Neural cell (in vitro differentiated cells): ENCODE results near the gene BTN2A1. TPM values are rescaled to one million over a fixed set of nuclear protein-coding genes. Genes with fewer than 3 reads are reported as not detected.
"Not testable (repeated sequence)": the region's sequence is repeated elsewhere in the genome, so short reads cannot be mapped to it uniquely, and the experiment has no call there.

Source experiments
- H2AFZ ChIP-seq: fragments of 200-600, 300-800 bp; sonication (generic), shearing (Covaris generic); 2 replicates; pipeline ENCODE4 v1.6.0; 2014; ENCODE audit warnings: low read depth, mild to moderate bottlenecking, antibody characterized with exemption, low read length, moderate library complexity
- H3F3A ChIP-seq: fragments of 200-600 bp; shearing (Covaris generic); 2 replicates; pipeline ENCODE4 v1.6.1; 2016; ENCODE audit warnings: mild to moderate bottlenecking, moderate library complexity, mixed read lengths, antibody characterized with exemption, low read length; ENCODE audit not compliant: insufficient read depth, poor library complexity, severe bottlenecking
- H3K27ac ChIP-seq: fragments of 200-600, 300-800 bp; sonication (generic), shearing (Covaris generic); 2 replicates; pipeline ENCODE4 v1.5.1; 2014; ENCODE audit warnings: mild to moderate bottlenecking, low read length, moderate library complexity
- H3K27me3 ChIP-seq: fragments of 300-800, 200-600 bp; sonication (generic), shearing (Covaris generic); 2 replicates; pipeline ENCODE4 v1.6.0; 2014; ENCODE audit warnings: mild to moderate bottlenecking, low read depth, low read length, moderate library complexity; ENCODE audit not compliant: insufficient read depth
- H3K36me3 ChIP-seq: fragments of 300-800, 200-600 bp; sonication (generic), shearing (Covaris generic); 2 replicates; pipeline ENCODE4 v1.5.1; 2014; ENCODE audit warnings: mild to moderate bottlenecking, antibody characterized with exemption, low read length, moderate library complexity; ENCODE audit not compliant: insufficient read depth
- H3K4me2 ChIP-seq: fragments of 300-800, 200-600 bp; sonication (generic), shearing (Covaris generic); 2 replicates; pipeline ENCODE4 v1.6.0; 2014; ENCODE audit warnings: mild to moderate bottlenecking, low read length
- H3K4me3 ChIP-seq: fragments of 300-800, 200-600 bp; sonication (generic), shearing (Covaris generic); 2 replicates; pipeline ENCODE4 v1.5.1; 2014; ENCODE audit warnings: mild to moderate bottlenecking, low read length, moderate library complexity
- H3K79me2 ChIP-seq: fragments of 200-600 bp; shearing (Covaris generic); replicated peaks from 2 replicates; pipeline ENCODE4 v1.6.0; 2014; ENCODE audit warnings: mild to moderate bottlenecking, low read length, moderate library complexity; ENCODE audit not compliant: insufficient read depth
- H3K9ac ChIP-seq: fragments of 300-800, 200-600 bp; sonication (generic), shearing (Covaris generic); 2 replicates; pipeline ENCODE4 v1.6.1; 2016; ENCODE audit warnings: mild to moderate bottlenecking, low read length, mixed read lengths
- H3K9me2 ChIP-seq: fragments of 200-600 bp; shearing (Covaris generic); 2 replicates; pipeline ENCODE4 v1.6.1; 2016; ENCODE audit warnings: mild to moderate bottlenecking, low read length, mixed read lengths; ENCODE audit not compliant: insufficient read depth
- H3K9me3 ChIP-seq: fragments of 200-600, 300-800 bp; sonication (generic), shearing (Covaris generic); 2 replicates; pipeline ENCODE4 v1.6.1; 2016; ENCODE audit warnings: mild to moderate bottlenecking, mixed run types, low read length, moderate library complexity, mixed read lengths
- H4K20me1 ChIP-seq: fragments of 200-600 bp; shearing (Covaris generic); 2 replicates; pipeline ENCODE4 v1.6.1; 2016; ENCODE audit warnings: mild to moderate bottlenecking, mixed run types; ENCODE audit not compliant: insufficient read depth
- EP300 ChIP-seq: fragments of 450-650 bp; conservative IDR thresholded peaks from 2 replicates; pipeline ENCODE4 v1.6.1; 2014; ENCODE audit warnings: antibody characterized with exemption, mild to moderate bottlenecking, moderate library complexity; ENCODE audit not compliant: poor library complexity, severe bottlenecking
- EZH2 ChIP-seq: fragments of 200-600, 300-800 bp; shearing (Covaris generic), sonication (generic); IDR thresholded peaks from 2 replicates; pipeline ENCODE4 v1.6.1; 2014; ENCODE audit warnings: antibody characterized with exemption, low read length, borderline replicate concordance, mild to moderate bottlenecking; ENCODE audit not compliant: insufficient read depth, poor library complexity, severe bottlenecking
- MXI1 ChIP-seq: fragments of 450-650 bp; conservative IDR thresholded peaks from 2 replicates; pipeline ENCODE4 v1.6.1; 2014; ENCODE audit warnings: antibody characterized with exemption, mild to moderate bottlenecking; ENCODE audit not compliant: poor library complexity, severe bottlenecking
- SMC3 ChIP-seq: fragments of 450-650 bp; conservative IDR thresholded peaks from 2 replicates; pipeline ENCODE4 v1.6.1; 2014; ENCODE audit warnings: antibody characterized with exemption, mild to moderate bottlenecking, moderate library complexity; ENCODE audit not compliant: poor library complexity
- TAF1 ChIP-seq: IDR thresholded peaks from 2 replicates; pipeline ENCODE4 v1.6.1; 2012; ENCODE audit warnings: low read depth
- polyA plus RNA-seq: library from polyadenylated mRNA; depleted of rRNA; stranded (reverse); fragments of >200 nt; gene quantifications from 2 replicates; pipeline ENCODE4 v1.2.3, GENCODE V29; 2014
- TF ChIP-seq, protein P1 (sequence below): IDR thresholded peaks from 2 replicates; pipeline ENCODE4 v1.6.1; 2012; ENCODE audit warnings: borderline replicate concordance
- TF ChIP-seq, protein P2 (sequence below): fragments of 450-650 bp; IDR thresholded peaks from 2 replicates; pipeline ENCODE4 v1.5.1; 2014; ENCODE audit warnings: antibody characterized with exemption, mild to moderate bottlenecking, moderate library complexity; ENCODE audit not compliant: poor library complexity, severe bottlenecking

The BTN2A1 gene
- polyA plus RNA-seq, 1 donor from 2014 or later, result 33.8 TPM

DNA sequence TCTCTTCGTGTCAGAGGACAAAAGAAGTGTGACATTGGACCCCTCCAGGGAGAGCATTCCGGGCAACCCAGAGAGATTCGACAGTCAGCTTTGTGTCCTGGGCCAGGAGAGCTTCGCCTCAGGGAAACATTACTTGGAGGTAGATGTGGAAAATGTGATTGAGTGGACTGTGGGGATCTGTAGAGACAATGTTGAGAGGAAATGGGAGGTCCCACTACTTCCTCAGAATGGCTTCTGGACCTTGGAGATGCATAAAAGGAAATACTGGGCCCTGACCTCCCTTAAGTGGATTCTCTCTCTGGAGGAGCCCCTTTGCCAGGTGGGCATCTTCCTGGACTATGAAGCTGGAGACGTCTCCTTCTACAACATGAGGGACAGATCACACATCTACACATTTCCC, 27.0 kb upstream of the BTN2A1 start (continued):
- TF ChIP-seq SMC3, result no peak

DNA sequence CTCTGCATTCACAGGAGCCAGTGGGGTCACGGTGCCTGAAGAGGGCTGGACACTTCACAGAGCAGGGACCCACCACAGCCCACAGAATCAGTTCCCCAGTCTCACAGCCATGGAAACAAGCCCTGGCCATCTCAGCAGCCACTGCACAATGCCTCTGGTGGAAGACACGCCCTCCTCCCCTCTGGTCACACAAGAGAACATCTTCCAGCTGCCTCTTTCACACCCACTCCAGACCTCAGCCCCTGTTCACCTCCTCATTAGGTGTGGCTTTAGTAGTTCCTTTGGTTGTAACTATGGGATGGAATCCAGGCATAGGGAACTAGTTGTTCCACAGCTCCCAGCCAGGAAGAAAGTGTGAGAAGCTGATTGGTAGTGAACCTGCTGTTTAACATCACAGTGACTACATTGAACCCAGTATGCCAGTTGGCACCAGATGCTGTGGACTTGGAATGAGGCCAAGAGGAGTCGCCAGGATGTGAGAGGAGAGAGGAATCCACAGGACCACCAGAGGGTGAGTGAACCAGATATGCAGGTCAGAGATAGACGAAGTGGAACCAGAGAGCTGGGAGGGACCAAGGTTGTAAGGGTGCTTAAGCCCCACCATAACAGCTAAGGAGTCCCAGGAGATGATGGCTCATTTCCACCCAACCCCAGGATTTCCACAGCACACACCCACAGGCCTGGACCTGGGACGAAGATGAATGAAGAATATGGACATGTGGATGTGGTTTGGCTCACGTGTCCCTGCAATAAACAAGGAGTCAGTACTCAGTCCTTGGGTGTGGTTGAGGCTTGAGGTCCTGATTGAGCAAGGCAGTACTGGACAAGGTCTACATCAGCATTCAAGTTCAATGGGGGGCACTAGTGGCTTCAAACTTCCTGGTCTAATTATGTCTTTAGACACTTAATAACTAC, 26.2 kb upstream of the BTN2A1 start:
- Histone ChIP-seq H3F3A (no peaks in the 10 kb centered on the region), H3K79me2 (no peaks in the 10 kb centered on the region), H3K27ac (no peak overlapping the region), H3K9me2 (no peaks in the 10 kb centered on the region), H3K4me3 (no peak overlapping the region), H3K27me3 (no peaks in the 10 kb centered on the region), H4K20me1 (no peaks in the 10 kb centered on the region), H3K9ac (no peak overlapping the region), H3K4me2 (no peak overlapping the region), H2AFZ (no peak overlapping the region), H3K9me3 (no peaks in the 10 kb centered on the region), H3K36me3 (no peaks in the 10 kb centered on the region)
- TF ChIP-seq EZH2, result no peak
- no peak for TF ChIP-seq EP300

DNA sequence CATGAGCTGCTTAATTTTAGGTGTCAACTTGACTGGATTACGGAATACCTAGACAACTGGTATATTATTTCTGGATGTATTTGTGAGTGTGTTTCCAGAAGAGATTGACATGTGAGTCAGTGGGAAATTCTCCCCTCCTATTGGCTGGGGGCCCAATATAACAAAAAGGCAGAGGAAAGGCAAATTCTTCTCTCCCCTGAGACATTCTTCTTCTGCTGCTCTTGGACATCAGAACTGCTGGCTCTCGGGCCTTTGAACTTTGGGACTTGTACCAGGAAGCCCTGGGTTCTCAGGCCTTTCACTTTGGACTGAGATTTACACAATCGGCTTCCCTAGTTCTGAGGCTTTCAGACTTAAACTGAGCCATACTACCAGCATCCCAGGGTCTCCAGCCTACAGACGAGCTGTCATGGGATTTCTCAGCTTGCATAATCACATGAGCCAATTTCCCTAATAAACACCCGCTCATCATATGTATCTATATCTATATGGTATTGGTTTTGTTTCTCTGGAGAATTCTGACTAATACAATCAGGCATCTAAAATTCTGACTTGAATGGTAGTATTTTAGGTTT, 25.0 kb upstream of the BTN2A1 start:
- no peak overlapping the region for H3K4me3 ChIP-seq
- no peak overlapping the region for H3K4me2 ChIP-seq
- H2AFZ ChIP-seq, result no peak overlapping the region
- H3K36me3 ChIP-seq, result no peaks in the 10 kb centered on the region
- H3K79me2 ChIP-seq, result no peaks in the 10 kb centered on the region
- no peaks in the 10 kb centered on the region for H3K9me3 ChIP-seq
- no peaks in the 10 kb centered on the region for H3K9me2 ChIP-seq
- no peaks in the 10 kb centered on the region for H3F3A ChIP-seq
- TF ChIP-seq MXI1, result no peak
- no peak for TF ChIP-seq TAF1
- TF ChIP-seq, protein P1, sequence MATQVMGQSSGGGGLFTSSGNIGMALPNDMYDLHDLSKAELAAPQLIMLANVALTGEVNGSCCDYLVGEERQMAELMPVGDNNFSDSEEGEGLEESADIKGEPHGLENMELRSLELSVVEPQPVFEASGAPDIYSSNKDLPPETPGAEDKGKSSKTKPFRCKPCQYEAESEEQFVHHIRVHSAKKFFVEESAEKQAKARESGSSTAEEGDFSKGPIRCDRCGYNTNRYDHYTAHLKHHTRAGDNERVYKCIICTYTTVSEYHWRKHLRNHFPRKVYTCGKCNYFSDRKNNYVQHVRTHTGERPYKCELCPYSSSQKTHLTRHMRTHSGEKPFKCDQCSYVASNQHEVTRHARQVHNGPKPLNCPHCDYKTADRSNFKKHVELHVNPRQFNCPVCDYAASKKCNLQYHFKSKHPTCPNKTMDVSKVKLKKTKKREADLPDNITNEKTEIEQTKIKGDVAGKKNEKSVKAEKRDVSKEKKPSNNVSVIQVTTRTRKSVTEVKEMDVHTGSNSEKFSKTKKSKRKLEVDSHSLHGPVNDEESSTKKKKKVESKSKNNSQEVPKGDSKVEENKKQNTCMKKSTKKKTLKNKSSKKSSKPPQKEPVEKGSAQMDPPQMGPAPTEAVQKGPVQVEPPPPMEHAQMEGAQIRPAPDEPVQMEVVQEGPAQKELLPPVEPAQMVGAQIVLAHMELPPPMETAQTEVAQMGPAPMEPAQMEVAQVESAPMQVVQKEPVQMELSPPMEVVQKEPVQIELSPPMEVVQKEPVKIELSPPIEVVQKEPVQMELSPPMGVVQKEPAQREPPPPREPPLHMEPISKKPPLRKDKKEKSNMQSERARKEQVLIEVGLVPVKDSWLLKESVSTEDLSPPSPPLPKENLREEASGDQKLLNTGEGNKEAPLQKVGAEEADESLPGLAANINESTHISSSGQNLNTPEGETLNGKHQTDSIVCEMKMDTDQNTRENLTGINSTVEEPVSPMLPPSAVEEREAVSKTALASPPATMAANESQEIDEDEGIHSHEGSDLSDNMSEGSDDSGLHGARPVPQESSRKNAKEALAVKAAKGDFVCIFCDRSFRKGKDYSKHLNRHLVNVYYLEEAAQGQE, result no peak
- no peak for TF ChIP-seq SMC3
- no peak for TF ChIP-seq EZH2
- TF ChIP-seq, protein P2, sequence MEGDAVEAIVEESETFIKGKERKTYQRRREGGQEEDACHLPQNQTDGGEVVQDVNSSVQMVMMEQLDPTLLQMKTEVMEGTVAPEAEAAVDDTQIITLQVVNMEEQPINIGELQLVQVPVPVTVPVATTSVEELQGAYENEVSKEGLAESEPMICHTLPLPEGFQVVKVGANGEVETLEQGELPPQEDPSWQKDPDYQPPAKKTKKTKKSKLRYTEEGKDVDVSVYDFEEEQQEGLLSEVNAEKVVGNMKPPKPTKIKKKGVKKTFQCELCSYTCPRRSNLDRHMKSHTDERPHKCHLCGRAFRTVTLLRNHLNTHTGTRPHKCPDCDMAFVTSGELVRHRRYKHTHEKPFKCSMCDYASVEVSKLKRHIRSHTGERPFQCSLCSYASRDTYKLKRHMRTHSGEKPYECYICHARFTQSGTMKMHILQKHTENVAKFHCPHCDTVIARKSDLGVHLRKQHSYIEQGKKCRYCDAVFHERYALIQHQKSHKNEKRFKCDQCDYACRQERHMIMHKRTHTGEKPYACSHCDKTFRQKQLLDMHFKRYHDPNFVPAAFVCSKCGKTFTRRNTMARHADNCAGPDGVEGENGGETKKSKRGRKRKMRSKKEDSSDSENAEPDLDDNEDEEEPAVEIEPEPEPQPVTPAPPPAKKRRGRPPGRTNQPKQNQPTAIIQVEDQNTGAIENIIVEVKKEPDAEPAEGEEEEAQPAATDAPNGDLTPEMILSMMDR, result no peak
- H3K27me3 ChIP-seq, result no peaks in the 10 kb centered on the region
- H3K9ac ChIP-seq, result no peak overlapping the region
- H4K20me1 ChIP-seq, result no peaks in the 10 kb centered on the region
- H3K27ac ChIP-seq, result no peak overlapping the region

DNA sequence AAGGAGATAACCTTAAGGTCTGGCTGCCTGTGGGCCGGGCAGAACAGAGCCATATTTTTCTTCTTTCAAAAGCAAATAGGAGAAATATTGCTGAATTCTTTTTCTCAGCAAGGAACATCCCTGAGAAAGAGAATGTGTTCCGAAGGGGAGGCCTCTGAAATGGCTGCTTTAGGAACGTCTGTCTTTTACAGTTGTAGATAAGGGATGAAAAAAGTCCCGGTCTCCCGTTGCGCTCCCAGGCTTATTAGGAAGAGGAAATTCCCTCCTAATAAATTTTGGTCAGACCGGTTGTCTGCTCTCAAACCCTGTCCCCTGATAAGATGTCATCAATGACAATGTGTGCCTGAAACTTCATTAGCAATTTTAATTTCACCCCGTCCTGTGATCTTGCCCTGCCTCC, 24.1 kb upstream of the BTN2A1 start:
- not testable (repeated sequence) for H3K4me2 ChIP-seq, H3F3A ChIP-seq, H4K20me1 ChIP-seq, H2AFZ ChIP-seq, H3K9ac ChIP-seq, H3K4me3 ChIP-seq, H3K79me2 ChIP-seq, H3K9me2 ChIP-seq, H3K9me3 ChIP-seq, H3K36me3 ChIP-seq, H3K27ac ChIP-seq, H3K27me3 ChIP-seq
